CD4-positive, alpha-beta T cell (primary cell): ENCODE data around the gene MAGI1. TPM values are rescaled to one million over a fixed set of nuclear protein-coding genes. Genes with fewer than 3 reads are reported as not detected.

Source experiments
- ATAC-seq: fragments of 200-7000 bp; cut with Tn5 transposase; one replicate; pipeline ENCODE4 v1.10.0; 2022; ENCODE audit warnings: mild to moderate bottlenecking; ENCODE audit not compliant: poor library complexity
- CTCF ChIA-PET: fragments of 350-600 bp; sonication (Branson Sonifier 250); formaldehyde crosslinking; loops from one replicate; lab custom pipeline; 2021; ENCODE audit warnings: antibody characterized with exemption, inconsistent platforms; lab: Charles Lee
- POLR2A ChIA-PET: fragments of 350-600 bp; sonication (Branson Sonifier 250); formaldehyde crosslinking; loops from one replicate; lab custom pipeline; 2021; ENCODE audit warnings: antibody characterized with exemption, inconsistent platforms; lab: Charles Lee
- DNase-seq, 14 experiments: peaks; one replicate each; pipeline ENCODE4 v3.0.0-alpha.2; 2013 to 2020; ENCODE audit warnings: mixed read lengths in 2 of 14
- H3K27ac ChIP-seq, 2 donors: one replicate each; pipeline versions ENCODE4 v1.5.1 to v1.7.0; 2013; ENCODE audit warnings: low read length in 2 of 2, low read depth in 1 of 2, mild to moderate bottlenecking in 1 of 2
- H3K27me3 ChIP-seq, 2 experiments: 1 replicate in 1 of 2; 2 replicates in 1 of 2; pipeline versions ENCODE4 v1.6.1 to v1.7.0; 2013; ENCODE audit warnings: low read length in 2 of 2, control low read depth in 1 of 2, mild to moderate bottlenecking in 1 of 2, moderate library complexity in 1 of 2; ENCODE audit not compliant: insufficient read depth in 2 of 2, control insufficient read depth in 1 of 2
- H3K36me3 ChIP-seq: one replicate; pipeline ENCODE4 v1.6.1; 2013; ENCODE audit warnings: low read length, control low read depth; ENCODE audit not compliant: insufficient read depth
- H3K4me1 ChIP-seq: one replicate; pipeline ENCODE4 v1.6.1; 2013; ENCODE audit warnings: low read length, control low read depth; ENCODE audit not compliant: insufficient read depth
- H3K4me3 ChIP-seq: one replicate; pipeline ENCODE4 v1.5.1; 2013; ENCODE audit warnings: mild to moderate bottlenecking, low read length, moderate library complexity
- H3K9me3 ChIP-seq, 2 experiments: 1 replicate in 1 of 2; 2 replicates in 1 of 2; pipeline versions ENCODE4 v1.6.1 to v1.7.0; 2013; ENCODE audit warnings: low read length in 2 of 2, mild to moderate bottlenecking in 2 of 2, control low read depth in 1 of 2, moderate library complexity in 1 of 2; ENCODE audit not compliant: control insufficient read depth in 1 of 2, insufficient read depth in 1 of 2
- H3K27ac Mint-ChIP-seq: one replicate; pipeline ENCODE4 v1.8.0; 2020; ENCODE audit warnings: mixed read lengths
- H3K27me3 Mint-ChIP-seq: one replicate; pipeline ENCODE4 v1.8.0; 2021; ENCODE audit warnings: mixed read lengths
- H3K36me3 Mint-ChIP-seq: one replicate; pipeline ENCODE4 v1.8.0; 2021; ENCODE audit warnings: low read depth, mixed read lengths
- H3K4me1 Mint-ChIP-seq: one replicate; pipeline ENCODE4 v1.8.0; 2021; ENCODE audit warnings: low read depth, mixed read lengths
- H3K4me3 Mint-ChIP-seq: one replicate; pipeline ENCODE4 v1.8.0; 2020; ENCODE audit warnings: mild to moderate bottlenecking, mixed read lengths
- H3K9me3 Mint-ChIP-seq: one replicate; pipeline ENCODE4 v1.8.0; 2020; ENCODE audit warnings: mixed read lengths
- CTCF ChIP-seq: fragments of 200-600 bp; IDR thresholded peaks from one replicate; pipeline ENCODE4 v1.8.0; 2022; ENCODE audit warnings: antibody characterized with exemption, mild to moderate bottlenecking
- intact Hi-C, 2 experiments: fragments of 100-400 bp; cut with DNase I in 1 of 2; cut with micrococcal nuclease in 1 of 2; formaldehyde crosslinking; loops; one replicate each; pipeline versions ENCODE4 v1.15.1 to v1.9.0; 2023 to 2025; cut with DNase I, micrococcal nuclease
- polyA plus RNA-seq, 2 donors: library from polyadenylated mRNA; unstranded; fragments of 120-200 nt; gene quantifications; one replicate each; pipeline ENCODE4 v1.2.1, GENCODE V29; 2013
- total RNA-seq, 174 experiments: library from RNA in 2 of 174; stranded (reverse) in 2 of 174; gene quantifications; one replicate each; pipeline ENCODE4 v1.2.3 and lab custom pipeline; 2021 to 2026

The MAGI1 gene
- total RNA-seq: not detected
- polyA plus RNA-seq (2013, experiment 1 of 2): 0.03 TPM
- polyA plus RNA-seq (2013, experiment 2 of 2): 0.27 TPM
- total RNA-seq (lab: John Stamatoyannopoulos, UW): 0 to 1.4 (median 0.13) reads per million in 172 experiments

GRCh38 chr3:66038726-66039589 is at the start of gene MAGI1:
TSS of gene MAGI1 (minus strand) at chr3:66038918. CDS start at chr3:66038308, 610 bp downstream.
- H3K36me3 ChIP-seq: no peaks in the 10 kb centered on the region
- intact Hi-C loops: no loop called here
- ATAC-seq: no peak
- no peak within 1 kb of the TSS for H3K27ac Mint-ChIP-seq
- peak in 1 of 14 experiments; percentile 12 for DNase-seq
- peaks cover 10% of the 10 kb centered on the region for H3K4me1 ChIP-seq
- H3K36me3 Mint-ChIP-seq: no peaks in the 10 kb centered on the region
- TF ChIP-seq CTCF: no peak
- peaks cover 0 to 19% of the 10 kb centered on the region in 2 experiments for H3K9me3 ChIP-seq
- peak within 1 kb of the TSS; percentile 70 for H3K4me3 Mint-ChIP-seq
- peaks cover 92% of the 10 kb centered on the region for H3K27me3 Mint-ChIP-seq
- H3K9me3 Mint-ChIP-seq: no peaks in the 10 kb centered on the region
- no peak within 1 kb of the TSS for H3K27ac ChIP-seq
- peak within 1 kb of the TSS; percentile 10 for H3K4me3 ChIP-seq
- H3K27me3 ChIP-seq: peaks cover 30 to 51% of the 10 kb centered on the region in 2 experiments
- H3K4me1 Mint-ChIP-seq: no peaks in the 10 kb centered on the region
- ChIA-PET CTCF (no interaction called here), POLR2A (no interaction called here)

GRCh38 chr3:66083784-66084213 is 45.1 kb upstream of the MAGI1 start:
- Histone ChIP-seq H3K36me3 (no peaks in the 10 kb centered on the region), H3K9me3 (peaks cover 0 to 8% of the 10 kb centered on the region in 2 experiments), H3K27ac (no peak overlapping the region), H3K4me1 (no peaks in the 10 kb centered on the region), H3K4me3 (no peak overlapping the region), H3K27me3 (no peaks in the 10 kb centered on the region)
- TF ChIP-seq CTCF: no peak
- POLR2A ChIA-PET: no interaction called here
- intact Hi-C loops: no loop called here
- no peak overlapping the region for H3K27ac Mint-ChIP-seq
- H3K4me1 Mint-ChIP-seq: no peaks in the 10 kb centered on the region
- ATAC-seq (no peak), DNase-seq (no peak)
- H3K9me3 Mint-ChIP-seq: no peaks in the 10 kb centered on the region
- H3K4me3 Mint-ChIP-seq: no peak overlapping the region
- H3K36me3 Mint-ChIP-seq: no peaks in the 10 kb centered on the region
- H3K27me3 Mint-ChIP-seq: no peaks in the 10 kb centered on the region
- CTCF ChIA-PET: no interaction called here

GRCh38 chr3:66083096-66083678 is 44.5 kb upstream of the MAGI1 start:
- CTCF ChIA-PET: no interaction called here
- no peak for ATAC-seq
- intact Hi-C loops: no loop called here

More at GRCh38 chr3:66083096-66083678, 44.5 kb upstream of the MAGI1 start:
- Mint-ChIP-seq H3K4me1 (no peaks in the 10 kb centered on the region), H3K9me3 (no peaks in the 10 kb centered on the region), H3K4me3 (no peak overlapping the region), H3K27ac (no peak overlapping the region), H3K36me3 (no peaks in the 10 kb centered on the region), H3K27me3 (no peaks in the 10 kb centered on the region)
- Histone ChIP-seq H3K9me3 (peaks cover 0 to 8% of the 10 kb centered on the region in 2 experiments), H3K27ac (no peak overlapping the region), H3K4me1 (no peaks in the 10 kb centered on the region), H3K36me3 (no peaks in the 10 kb centered on the region), H3K27me3 (no peaks in the 10 kb centered on the region), H3K4me3 (no peak overlapping the region)
- no peak for DNase-seq
- POLR2A ChIA-PET: no interaction called here
- no peak for TF ChIP-seq CTCF
